Sigmoid colon (tissue), 4 donors: ENCODE measurements around the gene HSPB1.
"Not testable (repeated sequence)": the region's sequence is repeated elsewhere in the genome, so short reads cannot be mapped to it uniquely, and the experiment has no call there.

ENCODE experiments used
- CTCF ChIP-seq, 4 experiments: fragments of 450-650 bp in 3 of 4; fragments of 200-600 bp in 1 of 4; IDR thresholded peaks; one replicate each; pipeline ENCODE4 v1.5.1; 2016 to 2019; ENCODE audit warnings: antibody characterized with exemption in 4 of 4, mild to moderate bottlenecking in 3 of 4, moderate library complexity in 2 of 4
- POLR2A ChIP-seq, 2 donors: fragments of 450-650 bp; IDR thresholded peaks; one replicate each; pipeline ENCODE4 v1.6.1; 2016; ENCODE audit warnings: antibody characterized with exemption in 2 of 2, mild to moderate bottlenecking in 2 of 2, moderate library complexity in 2 of 2
- POLR2AphosphoS5 ChIP-seq, 4 donors: sonication (generic); formaldehyde crosslinking; IDR thresholded peaks; one replicate each; pipeline ENCODE4 v1.6.1; 2017; ENCODE audit warnings: antibody characterized with exemption in 4 of 4

- not testable (repeated sequence) for TF ChIP-seq POLR2AphosphoS5, CTCF, POLR2A (IDR thresholded peaks at IDR 0.05)
Observed at GRCh38 chr7:76308874-76309273, 6.4 kb downstream of the HSPB1 start.
